Measurements from ENCODE around the gene CCN6.

DNA sequence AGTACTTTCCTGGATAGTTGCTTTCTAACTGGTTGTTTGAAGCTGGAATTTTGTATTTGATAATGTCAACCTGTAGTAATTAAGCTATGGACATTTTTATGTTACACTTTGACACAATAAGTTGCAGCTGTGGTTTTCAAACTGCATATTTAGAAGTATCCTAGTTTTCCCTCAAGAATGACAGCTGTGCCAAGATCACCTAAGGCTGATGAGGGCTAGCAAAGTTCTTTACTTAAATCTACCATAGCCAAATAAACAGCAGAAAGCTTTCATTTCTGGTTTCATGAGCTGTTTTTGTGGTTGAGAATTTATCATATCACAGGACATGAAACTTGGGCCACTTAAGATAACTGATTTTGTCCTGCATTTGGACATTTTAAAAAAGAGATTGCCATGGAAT, 64.1 kb downstream of the CCN6 start:
- TF ChIP-seq, protein P1, sequence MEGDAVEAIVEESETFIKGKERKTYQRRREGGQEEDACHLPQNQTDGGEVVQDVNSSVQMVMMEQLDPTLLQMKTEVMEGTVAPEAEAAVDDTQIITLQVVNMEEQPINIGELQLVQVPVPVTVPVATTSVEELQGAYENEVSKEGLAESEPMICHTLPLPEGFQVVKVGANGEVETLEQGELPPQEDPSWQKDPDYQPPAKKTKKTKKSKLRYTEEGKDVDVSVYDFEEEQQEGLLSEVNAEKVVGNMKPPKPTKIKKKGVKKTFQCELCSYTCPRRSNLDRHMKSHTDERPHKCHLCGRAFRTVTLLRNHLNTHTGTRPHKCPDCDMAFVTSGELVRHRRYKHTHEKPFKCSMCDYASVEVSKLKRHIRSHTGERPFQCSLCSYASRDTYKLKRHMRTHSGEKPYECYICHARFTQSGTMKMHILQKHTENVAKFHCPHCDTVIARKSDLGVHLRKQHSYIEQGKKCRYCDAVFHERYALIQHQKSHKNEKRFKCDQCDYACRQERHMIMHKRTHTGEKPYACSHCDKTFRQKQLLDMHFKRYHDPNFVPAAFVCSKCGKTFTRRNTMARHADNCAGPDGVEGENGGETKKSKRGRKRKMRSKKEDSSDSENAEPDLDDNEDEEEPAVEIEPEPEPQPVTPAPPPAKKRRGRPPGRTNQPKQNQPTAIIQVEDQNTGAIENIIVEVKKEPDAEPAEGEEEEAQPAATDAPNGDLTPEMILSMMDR (IDR thresholded peaks at IDR 0.05): no peak
- no peak for TF ChIP-seq POLR2A (IDR thresholded peaks at IDR 0.05)

All from tibial nerve (tissue), 3 donors.